Measurements from ENCODE around the gene NDFIP1.
"Not testable (repeated sequence)": the region's sequence is repeated elsewhere in the genome, so short reads cannot be mapped to it uniquely, and the experiment has no call there.

NDFIP1 gene

DNA sequence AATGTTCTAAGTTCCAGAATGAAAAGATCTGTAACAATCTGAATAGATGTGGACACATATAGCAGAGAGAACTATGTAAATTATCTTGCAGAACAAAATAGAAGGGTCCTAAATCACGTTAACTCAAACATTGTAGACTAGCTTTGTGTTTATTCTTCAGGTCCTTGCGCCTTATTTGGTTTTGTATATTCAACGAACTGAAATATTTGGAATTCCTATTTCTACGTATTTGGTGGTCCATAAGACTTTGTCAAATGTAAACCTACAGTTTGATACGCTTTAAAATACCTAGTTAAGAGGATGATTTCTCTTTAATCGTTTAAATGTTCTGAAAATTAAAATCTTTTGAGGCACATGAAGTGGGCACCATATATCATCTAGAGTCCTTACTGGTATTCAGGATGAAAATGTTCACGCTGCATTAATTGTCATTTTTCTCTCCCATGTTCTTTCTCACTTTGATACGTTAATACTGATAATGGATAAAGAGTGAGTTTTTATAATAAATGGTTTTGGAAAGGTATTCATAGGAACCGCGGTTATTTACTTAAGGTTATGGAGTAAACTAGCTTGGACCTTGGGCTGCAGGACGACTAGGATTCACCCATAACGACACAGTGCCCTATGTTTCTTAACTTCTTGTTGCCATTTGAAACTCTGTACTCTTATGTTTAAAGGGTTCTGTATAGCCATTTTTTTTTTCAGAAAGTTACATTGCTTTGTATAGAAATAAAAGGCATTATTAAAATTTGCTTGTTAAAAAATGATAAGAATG is 45.3 kb downstream of the NDFIP1 start:
- DNase-seq (ENCODE audit: low read depth) = no peak
- TF ChIP-seq, protein P1, sequence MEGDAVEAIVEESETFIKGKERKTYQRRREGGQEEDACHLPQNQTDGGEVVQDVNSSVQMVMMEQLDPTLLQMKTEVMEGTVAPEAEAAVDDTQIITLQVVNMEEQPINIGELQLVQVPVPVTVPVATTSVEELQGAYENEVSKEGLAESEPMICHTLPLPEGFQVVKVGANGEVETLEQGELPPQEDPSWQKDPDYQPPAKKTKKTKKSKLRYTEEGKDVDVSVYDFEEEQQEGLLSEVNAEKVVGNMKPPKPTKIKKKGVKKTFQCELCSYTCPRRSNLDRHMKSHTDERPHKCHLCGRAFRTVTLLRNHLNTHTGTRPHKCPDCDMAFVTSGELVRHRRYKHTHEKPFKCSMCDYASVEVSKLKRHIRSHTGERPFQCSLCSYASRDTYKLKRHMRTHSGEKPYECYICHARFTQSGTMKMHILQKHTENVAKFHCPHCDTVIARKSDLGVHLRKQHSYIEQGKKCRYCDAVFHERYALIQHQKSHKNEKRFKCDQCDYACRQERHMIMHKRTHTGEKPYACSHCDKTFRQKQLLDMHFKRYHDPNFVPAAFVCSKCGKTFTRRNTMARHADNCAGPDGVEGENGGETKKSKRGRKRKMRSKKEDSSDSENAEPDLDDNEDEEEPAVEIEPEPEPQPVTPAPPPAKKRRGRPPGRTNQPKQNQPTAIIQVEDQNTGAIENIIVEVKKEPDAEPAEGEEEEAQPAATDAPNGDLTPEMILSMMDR (conservative IDR thresholded peaks at IDR 0.05; ENCODE audit: low read depth, low read length) = no peak
- no peak overlapping the region for H3K4me3 ChIP-seq (ENCODE audit: low read length)

DNA sequence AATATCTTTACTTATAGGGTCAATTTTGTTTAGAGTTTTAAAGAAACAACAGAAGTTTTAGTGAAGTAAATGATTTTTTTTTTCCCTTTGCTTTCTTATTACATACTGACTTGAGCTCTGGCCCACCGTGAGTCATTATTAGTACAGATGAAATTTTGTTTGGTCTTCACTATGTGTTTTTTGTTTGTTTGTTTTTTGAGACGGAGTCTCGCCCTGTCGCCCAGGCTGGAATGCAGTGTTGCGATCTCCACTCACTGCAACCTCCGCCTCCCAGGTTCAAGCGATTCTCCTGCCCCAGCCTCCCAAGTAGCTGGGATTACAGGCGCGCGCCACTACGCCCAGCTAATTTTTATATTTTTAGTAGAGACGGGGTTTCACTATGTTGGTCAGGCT is 45.9 kb downstream of the NDFIP1 start:
- DNase-seq (ENCODE audit: low read depth); H3K4me3 ChIP-seq (ENCODE audit: low read length): not testable (repeated sequence)

DNA sequence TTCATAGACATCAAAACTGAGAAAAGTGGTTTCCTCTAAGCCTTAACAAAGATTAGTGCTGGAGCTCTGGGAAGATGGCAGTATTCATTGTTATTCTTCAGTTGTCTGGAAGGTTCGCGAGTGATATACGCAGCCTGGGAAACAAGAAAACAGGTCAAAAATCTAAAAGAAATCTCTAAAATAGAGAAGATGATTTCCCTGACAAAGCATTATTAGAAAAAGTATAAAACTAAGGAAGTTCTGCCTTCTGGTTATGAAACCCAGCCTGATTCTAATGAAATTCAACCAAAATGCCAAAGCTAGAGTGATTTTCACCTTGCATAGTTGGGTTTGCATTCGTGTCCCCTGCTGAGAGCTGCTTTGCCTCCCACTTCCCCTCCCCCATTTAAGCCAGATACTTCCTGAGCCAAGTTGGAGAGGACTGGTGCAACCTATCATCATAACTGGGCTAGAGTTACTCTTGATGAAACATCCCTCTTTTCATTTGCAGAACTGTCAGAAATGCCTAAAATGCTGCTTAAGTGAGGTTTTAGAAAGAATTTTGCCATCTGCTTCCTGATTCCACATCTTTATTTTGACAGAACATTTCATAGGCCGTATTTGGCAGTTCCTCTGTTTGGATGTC is 48.4 kb downstream of the NDFIP1 start:
- TF ChIP-seq, protein P1 (conservative IDR thresholded peaks at IDR 0.05; ENCODE audit: low read depth, low read length) = no peak
- no peak for DNase-seq (ENCODE audit: low read depth)
- H3K4me3 ChIP-seq (ENCODE audit: low read length) = no peak overlapping the region

DNA sequence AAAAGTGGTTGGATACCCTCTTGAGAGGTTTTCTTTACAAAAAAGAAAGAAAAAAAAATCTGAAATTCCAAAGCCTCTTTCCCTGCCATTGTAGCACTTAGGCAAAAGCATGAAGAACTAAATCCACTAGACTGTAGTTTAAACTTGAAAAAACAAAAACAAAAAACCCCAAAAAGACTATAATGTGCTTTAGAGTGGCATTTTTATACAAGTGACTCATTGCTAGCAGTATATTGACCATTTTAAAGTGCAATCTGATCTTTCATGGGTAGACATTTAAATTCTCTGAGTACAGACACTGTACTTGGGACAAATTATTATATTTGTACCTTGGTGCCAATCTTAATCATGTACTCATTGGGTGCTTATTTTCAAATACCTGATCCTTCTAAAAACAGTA is 50.8 kb downstream of the NDFIP1 start:
- TF ChIP-seq, protein P1 (conservative IDR thresholded peaks at IDR 0.05; ENCODE audit: low read depth, low read length) = no peak
- DNase-seq (ENCODE audit: low read depth) = no peak

DNA sequence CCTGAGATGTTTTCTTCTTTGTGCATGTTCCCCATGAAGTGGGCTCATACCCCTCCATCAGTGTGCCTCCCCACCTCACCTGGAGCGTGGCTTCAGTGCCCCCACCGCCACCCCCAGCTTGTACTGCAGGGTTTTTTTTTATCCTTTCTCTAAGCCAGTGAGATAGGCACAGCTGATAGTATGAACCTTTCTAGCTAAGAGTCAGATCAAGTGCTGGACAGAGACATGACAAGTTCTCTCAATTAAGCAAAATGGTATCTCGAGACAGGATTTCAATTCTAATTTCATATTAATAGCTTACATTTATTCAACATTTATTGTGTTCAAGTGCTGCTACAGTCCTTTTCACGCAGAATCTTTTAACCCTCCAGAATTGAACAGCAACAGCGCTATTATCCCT is 55.7 kb downstream of the NDFIP1 start:
- TF ChIP-seq, protein P1 (conservative IDR thresholded peaks at IDR 0.05; ENCODE audit: low read depth, low read length) = no peak
- no peak for DNase-seq (ENCODE audit: low read depth)
- no peak overlapping the region for H3K4me3 ChIP-seq (ENCODE audit: low read length)

More for the DNA sequence above, 50.8 kb downstream of the NDFIP1 start:
- no peak overlapping the region for H3K4me3 ChIP-seq (ENCODE audit: low read length)

DNA sequence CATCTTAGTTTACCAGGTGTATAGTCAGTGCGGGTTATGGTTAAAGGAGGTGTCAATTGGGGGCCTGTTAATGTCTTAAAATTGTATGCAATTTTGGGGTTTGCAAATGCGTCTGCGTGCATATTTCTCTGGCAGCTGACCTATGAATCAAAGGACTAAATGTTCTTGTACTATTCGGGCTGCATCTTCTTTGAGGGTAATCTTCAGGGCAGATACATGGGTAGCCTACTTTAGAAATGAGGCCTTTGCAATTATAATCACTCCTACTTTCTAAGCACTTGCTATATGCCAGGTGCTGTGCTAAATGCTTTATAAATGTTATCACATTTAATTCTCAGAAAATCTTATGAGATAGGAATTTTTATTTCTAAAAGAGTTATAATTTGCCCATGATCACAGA is 58.2 kb downstream of the NDFIP1 start:
- TF ChIP-seq, protein P1 (conservative IDR thresholded peaks at IDR 0.05; ENCODE audit: low read depth, low read length) = no peak
- H3K4me3 ChIP-seq (ENCODE audit: low read length) = no peak overlapping the region
- no peak for DNase-seq (ENCODE audit: low read depth)

DNA sequence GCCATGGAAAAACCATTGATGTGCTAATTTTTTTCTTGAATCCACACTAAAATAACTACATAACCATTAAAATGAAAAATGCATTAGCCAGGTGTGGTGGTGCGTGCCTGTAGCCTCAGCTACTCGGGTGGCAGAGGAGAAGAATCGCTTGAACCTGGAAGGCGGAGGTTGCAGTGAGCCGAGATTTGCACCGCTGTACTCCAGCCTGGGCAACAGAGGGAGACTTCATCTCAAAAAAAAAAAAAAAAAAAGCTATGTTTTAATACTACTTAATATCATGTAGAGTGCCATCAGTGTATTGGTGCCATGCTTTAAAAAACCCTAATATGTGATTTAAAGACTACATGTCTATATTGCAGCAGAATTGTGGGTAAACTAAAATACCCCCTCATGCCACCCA is 58.9 kb downstream of the NDFIP1 start:
- no peak for DNase-seq (ENCODE audit: low read depth)
- TF ChIP-seq, protein P1 (conservative IDR thresholded peaks at IDR 0.05; ENCODE audit: low read depth, low read length) = peak; percentile 12
- no peak overlapping the region for H3K4me3 ChIP-seq (ENCODE audit: low read length)
